HepG2 (cell line): ENCODE results near the gene FRMD4A. TPM values are rescaled to one million over a fixed set of nuclear protein-coding genes. Genes with fewer than 3 reads are reported as not detected.
"Not testable (repeated sequence)": the region's sequence is repeated elsewhere in the genome, so short reads cannot be mapped to it uniquely, and the experiment has no call there.

Source experiments
- ATAC-seq: fragments of 200-7000 bp; cut with Tn5 transposase; 3 replicates; pipeline ENCODE4 v1.9.1; 2020; ENCODE audit warnings: mild to moderate bottlenecking, moderate library complexity
- BruUV-seq: library from RNA; stranded (reverse); fragments of 400-500 nt; replicated peaks from 2 replicates; lab custom pipeline; 2021; lab: Mats Ljungman, UMichigan
- CTCF ChIA-PET: fragments of 300-600 bp; formaldehyde crosslinking; extraction: SDS; loops from one replicate; lab custom pipeline; 2021; ENCODE audit warnings: low total read pairs, inconsistent platforms, low intra/inter-chr PET ratio; lab: Yijun Ruan, JAX
- POLR2A ChIA-PET: fragments of 350-600 bp; sonication (Branson Sonifier 250); formaldehyde crosslinking; loops from one replicate; lab custom pipeline; 2020; ENCODE audit warnings: antibody characterized with exemption, inconsistent platforms; lab: Yijun Ruan, JAX
- DNase-seq: peaks from one replicate; pipeline ENCODE4 v3.0.0-alpha.2; 2015; ENCODE audit warnings: low spot score
- FAIRE-seq: peaks from 3 replicates; lab custom pipeline; 2011; peaks lifted over from hg19 to GRCh38; lab: Jason Lieb, UNC
- H2AFZ ChIP-seq: one replicate; pipeline ENCODE4 v1.6.1; 2011; ENCODE audit warnings: low read length, inconsistent platforms
- H3K27ac ChIP-seq: fragments of 300-600 bp; 3 replicates; pipeline ENCODE4 v1.8.0; 2011; ENCODE audit warnings: mixed run types, mild to moderate bottlenecking, mixed read lengths, low read length, inconsistent platforms; ENCODE audit not compliant: insufficient read depth; ENCODE audit errors: extremely low read length
- H3K27me3 ChIP-seq, 2 experiments: fragments of 200-600 bp in 1 of 2; 2 replicates in 1 of 2; 3 replicates in 1 of 2; pipeline versions ENCODE4 v1.6.0 to v1.8.0; 2011; ENCODE audit warnings: low read length in 2 of 2, mild to moderate bottlenecking in 2 of 2, moderate library complexity in 2 of 2, inconsistent platforms in 1 of 2; ENCODE audit not compliant: insufficient read depth in 2 of 2, control insufficient read depth in 1 of 2
- H3K36me3 ChIP-seq, 2 experiments: fragments of 200-600 bp in 1 of 2; replicated peaks in 1 of 2; 2 replicates in 1 of 2; 3 replicates in 1 of 2; pipeline versions ENCODE4 v1.5.1 to v1.8.0; 2011; ENCODE audit warnings: low read length in 2 of 2, inconsistent platforms in 1 of 2; ENCODE audit not compliant: insufficient read depth in 2 of 2, control insufficient read depth in 1 of 2
- H3K4me1 ChIP-seq: 2 replicates; pipeline ENCODE4 v1.5.1; 2012; ENCODE audit warnings: low read length, inconsistent platforms; ENCODE audit not compliant: insufficient read depth
- H3K4me2 ChIP-seq: 2 replicates; pipeline ENCODE4 v1.6.0; 2011; ENCODE audit warnings: low read depth, low read length, inconsistent platforms
- H3K4me3 ChIP-seq, 3 experiments: fragments of 200-600 bp in 1 of 3; sonication (generic), shearing (Covaris generic) in 1 of 3; replicated peaks in 1 of 3; 2 replicates each; pipeline ENCODE4 v1.5.1; 2011 to 2016; ENCODE audit warnings: low read length in 3 of 3, inconsistent platforms in 2 of 3, low read depth in 2 of 3, mild to moderate bottlenecking in 2 of 3, control low read depth in 1 of 3, mixed read lengths in 1 of 3; ENCODE audit not compliant: insufficient read depth in 1 of 3
- H3K79me2 ChIP-seq: one replicate; pipeline ENCODE4 v1.6.1; 2011; ENCODE audit warnings: low read length, inconsistent platforms; ENCODE audit not compliant: insufficient read depth
- H3K9ac ChIP-seq: 2 replicates; pipeline ENCODE4 v1.6.0; 2011; ENCODE audit warnings: mild to moderate bottlenecking, low read depth, low read length, inconsistent platforms; ENCODE audit not compliant: insufficient read depth
- H3K9me3 ChIP-seq: 2 replicates; pipeline ENCODE4 v1.5.1; 2012; ENCODE audit warnings: mild to moderate bottlenecking, low read length
- H4K20me1 ChIP-seq: 2 replicates; pipeline ENCODE4 v1.6.0; 2011; ENCODE audit warnings: inconsistent platforms, mild to moderate bottlenecking, low read length, moderate library complexity; ENCODE audit not compliant: insufficient read depth
- CREM ChIP-seq, 2 experiments: sonication (generic) in 1 of 2; formaldehyde crosslinking in 1 of 2; IDR thresholded peaks; 2 replicates each; pipeline versions ENCODE4 v1.4.0 to v1.6.1; 2016 to 2020; ENCODE audit warnings: antibody characterized with exemption in 1 of 2, mild to moderate bottlenecking in 1 of 2, missing genetic modification reagents in 1 of 2
- EZH2 ChIP-seq: conservative IDR thresholded peaks from 2 replicates; pipeline ENCODE4 v1.6.1; 2012; ENCODE audit warnings: mild to moderate bottlenecking, low read depth, low read length, moderate library complexity
- GATAD2A ChIP-seq: IDR thresholded peaks from 2 replicates; pipeline ENCODE4 v1.6.1; 2016
- KAT7 ChIP-seq: IDR thresholded peaks from 2 replicates; pipeline ENCODE4 v1.6.1; 2018; ENCODE audit warnings: borderline replicate concordance, missing compliant biosample characterization
- ZNF280D ChIP-seq: sonication (generic); formaldehyde crosslinking; IDR thresholded peaks from 2 replicates; pipeline ENCODE4 v1.5.1; 2020; ENCODE audit warnings: mild to moderate bottlenecking, missing genetic modification reagents
- ZNF562 ChIP-seq: sonication (generic); formaldehyde crosslinking; IDR thresholded peaks from 2 replicates; pipeline ENCODE4 v1.8.0; 2022; ENCODE audit warnings: missing genetic modification reagents, borderline replicate concordance
- WGBS: methylation state at CpG from one replicate; pipeline ENCODE4 v1.1.6; 2017; ENCODE audit warnings: low lambda C conversion rate; 5-methylcytosine and 5-hydroxymethylcytosine counted together
- in situ Hi-C: cut with HindIII; loops from 2 replicates; pipeline ENCODE4 v1.10.0; 2017; ENCODE audit warnings: low pct_unique_long_range_greater_than_20kb; ENCODE audit not compliant: extremely low pct_ligation_motif_present
- intact Hi-C: fragments of 100-400 bp; cut with micrococcal nuclease; formaldehyde crosslinking; loops from one replicate; pipeline ENCODE4 v1.10.0; 2022; ENCODE audit not compliant: unreplicated experiment
- polyA plus RNA-seq, 8 experiments: library from polyadenylated mRNA; depleted of rRNA in 3 of 8; stranded (reverse) in 7 of 8; unstranded in 1 of 8; fragments of >200 nt; fragmentation: Illumina TruSeq in 4 of 8; extraction: Trizol in 4 of 8; gene quantifications; 2 replicates each; pipeline versions ENCODE4 v1.2.1 to v1.2.3, GENCODE V29; 2011 to 2016; ENCODE audit warnings: low read depth in 4 of 8, missing spikeins in 1 of 8, mixed read lengths in 1 of 8; ENCODE audit not compliant: insufficient read depth in 1 of 8
- total RNA-seq, 5 experiments: library from RNA; depleted of rRNA; stranded (reverse); fragments of >200 nt; fragmentation: Illumina TruSeq; extraction: Trizol; gene quantifications; 2 replicates each; pipeline ENCODE4 v1.2.3, GENCODE V29; 2016; ENCODE audit warnings: low read depth in 1 of 5
- TF ChIP-seq, protein P1 (sequence below): sonication (generic); formaldehyde crosslinking; IDR thresholded peaks from 2 replicates; pipeline ENCODE4 v1.5.1; 2020; ENCODE audit warnings: missing genetic modification reagents, mild to moderate bottlenecking, borderline replicate concordance
- TF ChIP-seq, protein P2 (sequence below): IDR thresholded peaks from 2 replicates; pipeline ENCODE4 v1.6.1; 2016; ENCODE audit warnings: missing compliant biosample characterization, missing genetic modification reagents, borderline replicate concordance

The FRMD4A gene
- total and polyA plus RNA-seq, 2 of the 13 experiments (the other 11 are each of a cell fraction or from before 2014, with no cell fraction given), result 0.09 to 0.26 TPM

- TF ChIP-seq GATAD2A (CRISPR knock-in tag), result no peak
- TF ChIP-seq, all 625 proteins: peak for 0
These were observed 464.8 kb downstream of the FRMD4A start (continued) for GRCh38 chr10:13865758-13866491.

DNA sequence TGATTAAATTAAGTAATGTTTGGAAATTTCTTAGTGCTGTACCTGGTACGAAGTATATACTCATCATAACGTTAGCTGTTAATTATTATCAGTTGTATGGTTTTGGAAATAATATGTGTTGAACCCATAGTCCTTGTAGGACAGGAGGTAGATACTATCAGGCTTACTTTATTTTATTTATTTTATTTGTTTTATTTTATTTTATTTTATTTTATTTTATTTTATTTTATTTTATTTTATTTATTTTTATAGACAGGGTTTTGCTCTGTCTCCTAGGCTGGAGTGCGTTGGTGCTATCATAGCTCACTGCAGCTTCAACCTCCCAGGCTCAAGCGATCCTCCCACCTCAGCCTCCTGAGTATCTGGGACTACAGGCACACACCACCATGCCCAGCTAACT, 465.5 kb downstream of the FRMD4A start:
- H3K4me3 ChIP-seq, BruUV-seq, CTCF ChIA-PET, DNase-seq, H3K9ac ChIP-seq, H3K4me2 ChIP-seq, H3K27me3 ChIP-seq, FAIRE-seq, H3K79me2 ChIP-seq, H3K27ac ChIP-seq, H3K9me3 ChIP-seq, ATAC-seq, H3K36me3 ChIP-seq, POLR2A ChIA-PET, H3K4me1 ChIP-seq, in situ Hi-C loops, H4K20me1 ChIP-seq, intact Hi-C loops, H2AFZ ChIP-seq: not testable (repeated sequence)
- WGBS, result 29% methylated on average over 4 of the region's 4 CpGs

DNA sequence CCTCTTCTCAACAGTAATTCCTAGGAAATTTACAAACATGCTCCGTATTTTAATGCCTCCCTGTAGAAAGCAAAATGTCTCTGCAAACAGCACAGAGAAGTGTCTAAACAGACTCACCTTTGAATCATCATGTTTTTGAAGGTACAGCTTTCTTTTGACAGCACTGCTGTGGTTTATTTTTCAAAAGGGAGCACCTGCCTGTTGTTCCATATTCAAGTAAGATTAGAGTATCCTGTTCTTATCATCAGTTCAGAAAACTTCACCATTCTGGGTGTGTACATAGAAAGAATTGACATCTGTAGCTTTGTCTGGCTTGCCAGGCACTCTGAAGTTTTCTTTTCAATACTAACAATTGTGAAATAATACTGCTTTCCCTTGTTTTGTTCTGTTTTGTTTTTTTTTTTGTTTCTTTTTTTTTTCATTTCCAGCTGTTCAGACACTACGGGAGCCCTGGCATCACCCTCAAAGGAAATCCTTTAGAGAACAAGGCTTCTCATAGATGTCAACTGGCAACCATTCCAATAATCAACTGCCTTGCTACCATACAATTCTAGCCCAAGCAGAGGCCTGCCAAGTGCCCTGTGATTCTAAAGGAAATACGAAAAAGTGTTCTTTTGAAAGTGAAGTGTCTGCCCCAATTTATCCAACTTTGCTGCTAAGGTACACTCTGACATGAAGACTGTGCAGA, 468.0 kb downstream of the FRMD4A start:
- intact Hi-C loops, result no loop called here
- H3K79me2 ChIP-seq, result no peaks in the 10 kb centered on the region
- H3K9me3 ChIP-seq, result no peaks in the 10 kb centered on the region
- H3K9ac ChIP-seq, result no peak overlapping the region
- 28% methylated on average over 3 of the region's 3 CpGs for WGBS
- ATAC-seq, result no peak
- H3K4me2 ChIP-seq, result no peak overlapping the region
- no peaks in the 10 kb centered on the region for H4K20me1 ChIP-seq
- no peaks in the 10 kb centered on the region for H3K36me3 ChIP-seq
- H3K27me3 ChIP-seq, result peaks cover 4 to 5% of the 10 kb centered on the region in 2 experiments; a peak in 3 of 5 replicates
- CTCF ChIA-PET, result no interaction called here
- no peak overlapping the region for H3K27ac ChIP-seq
- no peaks in the 10 kb centered on the region for H3K4me1 ChIP-seq
- POLR2A ChIA-PET, result no interaction called here
- H3K4me3 ChIP-seq, result no peak overlapping the region
- BruUV-seq, result no TSS peak
- DNase-seq, result no peak
- no peak for FAIRE-seq
- in situ Hi-C loops, result no loop called here
- H2AFZ ChIP-seq, result no peak overlapping the region
- TF ChIP-seq, protein P1, sequence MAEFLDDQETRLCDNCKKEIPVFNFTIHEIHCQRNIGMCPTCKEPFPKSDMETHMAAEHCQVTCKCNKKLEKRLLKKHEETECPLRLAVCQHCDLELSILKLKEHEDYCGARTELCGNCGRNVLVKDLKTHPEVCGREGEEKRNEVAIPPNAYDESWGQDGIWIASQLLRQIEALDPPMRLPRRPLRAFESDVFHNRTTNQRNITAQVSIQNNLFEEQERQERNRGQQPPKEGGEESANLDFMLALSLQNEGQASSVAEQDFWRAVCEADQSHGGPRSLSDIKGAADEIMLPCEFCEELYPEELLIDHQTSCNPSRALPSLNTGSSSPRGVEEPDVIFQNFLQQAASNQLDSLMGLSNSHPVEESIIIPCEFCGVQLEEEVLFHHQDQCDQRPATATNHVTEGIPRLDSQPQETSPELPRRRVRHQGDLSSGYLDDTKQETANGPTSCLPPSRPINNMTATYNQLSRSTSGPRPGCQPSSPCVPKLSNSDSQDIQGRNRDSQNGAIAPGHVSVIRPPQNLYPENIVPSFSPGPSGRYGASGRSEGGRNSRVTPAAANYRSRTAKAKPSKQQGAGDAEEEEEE, result no peak
- TF ChIP-seq ZNF562 (CRISPR knock-in tag) (no peak), CREM (IDR thresholded peaks at IDR 0.05) (no peak), CREM (CRISPR knock-in tag; IDR thresholded peaks at IDR 0.05) (no peak), ZNF280D (no peak), EZH2 (no peak), KAT7 (CRISPR knock-in tag) (no peak)
- TF ChIP-seq, protein P2, sequence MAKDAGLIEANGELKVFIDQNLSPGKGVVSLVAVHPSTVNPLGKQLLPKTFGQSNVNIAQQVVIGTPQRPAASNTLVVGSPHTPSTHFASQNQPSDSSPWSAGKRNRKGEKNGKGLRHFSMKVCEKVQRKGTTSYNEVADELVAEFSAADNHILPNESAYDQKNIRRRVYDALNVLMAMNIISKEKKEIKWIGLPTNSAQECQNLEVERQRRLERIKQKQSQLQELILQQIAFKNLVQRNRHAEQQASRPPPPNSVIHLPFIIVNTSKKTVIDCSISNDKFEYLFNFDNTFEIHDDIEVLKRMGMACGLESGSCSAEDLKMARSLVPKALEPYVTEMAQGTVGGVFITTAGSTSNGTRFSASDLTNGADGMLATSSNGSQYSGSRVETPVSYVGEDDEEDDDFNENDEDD (CRISPR knock-in tag), result no peak
